ENCODE results near the gene RAB19. TPM values are rescaled to one million over a fixed set of nuclear protein-coding genes. Genes with fewer than 3 reads are reported as not detected.

Gene RAB19
- total RNA-seq, 2 experiments from 2014 or later = 1.6 to 2.8 TPM

DNA sequence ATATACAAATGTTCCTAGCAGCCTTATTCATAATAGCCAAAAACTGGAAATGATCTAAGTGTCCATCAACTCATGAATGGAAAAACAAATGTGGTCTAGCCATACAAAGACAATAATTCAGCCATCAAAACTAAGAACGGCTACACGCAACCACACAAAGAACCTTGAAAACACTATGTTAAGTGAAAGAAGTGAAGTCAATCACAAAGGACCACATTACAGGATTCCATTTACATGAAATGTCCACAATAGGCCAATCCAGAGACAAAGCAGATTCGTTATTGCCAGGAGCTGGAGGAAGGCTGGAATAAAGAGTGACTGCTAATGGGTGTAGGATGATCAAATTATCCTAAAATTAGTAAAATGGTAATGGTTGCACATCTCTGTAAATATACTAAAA is 54.3 kb downstream of the RAB19 start:
- no peaks in the 10 kb centered on the region for H3K9me3 Mint-ChIP-seq

GRCh38 chr7:140458916-140459315 is 55.1 kb downstream of the RAB19 start:
- H3K4me3 ChIP-seq (ENCODE audit: low read length) = no peak overlapping the region
- Mint-ChIP-seq H3K4me1 (ENCODE audit: low read depth) (peaks cover 20% of the 10 kb centered on the region), H3K9me3 (no peaks in the 10 kb centered on the region), H3K27ac (no peak overlapping the region), H3K4me3 (no peak overlapping the region), H3K36me3 (ENCODE audit: low read depth) (peaks cover 91% of the 10 kb centered on the region), H3K27me3 (no peaks in the 10 kb centered on the region)
- H3K36me3 ChIP-seq (ENCODE audit: insufficient read depth, low read length) = peaks cover 75% of the 10 kb centered on the region
- no peak for ATAC-seq (ENCODE audit: poor library complexity)
- ChIA-PET CTCF (no interaction called here), POLR2A (no interaction called here)
- H3K4me1 ChIP-seq (ENCODE audit: insufficient read depth, low read length) = no peaks in the 10 kb centered on the region
- intact Hi-C loops (cut with DNase I, micrococcal nuclease) = no loop called here
- H3K27me3 ChIP-seq (ENCODE audit: control insufficient read depth in 1 of 2, insufficient read depth in 2 of 2, low read length in 2 of 2) = no peaks in the 10 kb centered on the region
- TF ChIP-seq CTCF (IDR thresholded peaks at IDR 0.05) = no peak
- H3K9me3 ChIP-seq (ENCODE audit: control insufficient read depth in 1 of 2, insufficient read depth in 1 of 2, low read length in 2 of 2) = no peaks in the 10 kb centered on the region
- H3K27ac ChIP-seq (ENCODE audit: low read depth in 1 of 2, low read length in 2 of 2) = no peak overlapping the region
- DNase-seq = no peak

More for the DNA sequence above, 54.3 kb downstream of the RAB19 start:
- Histone ChIP-seq H3K4me1 (ENCODE audit: insufficient read depth, low read length) (no peaks in the 10 kb centered on the region), H3K27ac (ENCODE audit: low read depth in 1 of 2, low read length in 2 of 2) (no peak overlapping the region), H3K9me3 (ENCODE audit: control insufficient read depth in 1 of 2, insufficient read depth in 1 of 2, low read length in 2 of 2) (no peaks in the 10 kb centered on the region), H3K27me3 (ENCODE audit: control insufficient read depth in 1 of 2, insufficient read depth in 2 of 2, low read length in 2 of 2) (no peaks in the 10 kb centered on the region), H3K36me3 (ENCODE audit: insufficient read depth, low read length) (peaks cover 83% of the 10 kb centered on the region), H3K4me3 (ENCODE audit: low read length) (no peak overlapping the region)
- Mint-ChIP-seq H3K4me1 (ENCODE audit: low read depth) (peaks cover 20% of the 10 kb centered on the region), H3K4me3 (no peak overlapping the region), H3K36me3 (ENCODE audit: low read depth) (peaks cover 95% of the 10 kb centered on the region), H3K27me3 (no peaks in the 10 kb centered on the region), H3K27ac (no peak overlapping the region)
- DNase-seq (no peak), ATAC-seq (ENCODE audit: poor library complexity) (no peak)
- CTCF ChIA-PET = no interaction called here
- intact Hi-C loops (cut with DNase I, micrococcal nuclease) = no loop called here
- POLR2A ChIA-PET = no interaction called here
- no peak for TF ChIP-seq CTCF (IDR thresholded peaks at IDR 0.05)

DNA sequence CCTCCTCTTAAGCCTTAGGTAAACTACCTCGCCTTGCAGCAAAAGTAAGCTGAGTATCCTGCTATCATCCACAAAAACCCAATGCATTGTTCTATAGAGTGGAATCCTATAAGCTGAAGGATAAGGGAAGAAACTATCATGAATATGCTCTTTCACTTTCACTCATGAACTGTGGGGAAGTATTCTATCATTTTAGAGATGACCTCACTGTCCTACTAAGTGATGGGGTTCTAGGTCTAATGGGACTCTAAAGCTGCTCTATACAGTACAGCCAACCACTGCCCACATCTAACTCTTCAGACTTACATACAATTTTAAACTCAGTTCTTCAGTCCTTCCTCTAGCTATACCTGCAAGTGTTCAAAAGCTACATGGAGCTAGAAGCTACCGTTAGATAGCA is 59.3 kb downstream of the RAB19 start:
- POLR2A ChIA-PET = interaction anchor here (0.7 kb wide), 1 partner anchor 33 kb away, joined by 3 read pairs; no protein-coding TSS in a partner anchor
- Mint-ChIP-seq H3K9me3 (no peaks in the 10 kb centered on the region), H3K27me3 (no peaks in the 10 kb centered on the region), H3K27ac (no peak overlapping the region), H3K36me3 (ENCODE audit: low read depth) (peaks cover 75% of the 10 kb centered on the region), H3K4me3 (no peak overlapping the region), H3K4me1 (ENCODE audit: low read depth) (peaks cover 12% of the 10 kb centered on the region)
- ATAC-seq (ENCODE audit: poor library complexity) (no peak), DNase-seq (no peak)
- peaks cover 70% of the 10 kb centered on the region for H3K36me3 ChIP-seq (ENCODE audit: insufficient read depth, low read length)
- H3K27ac ChIP-seq (ENCODE audit: low read depth in 1 of 2, low read length in 2 of 2) = no peak overlapping the region
- no peaks in the 10 kb centered on the region for H3K9me3 ChIP-seq (ENCODE audit: control insufficient read depth in 1 of 2, insufficient read depth in 1 of 2, low read length in 2 of 2)
- no peak overlapping the region for H3K4me3 ChIP-seq (ENCODE audit: low read length)
- no peaks in the 10 kb centered on the region for H3K27me3 ChIP-seq (ENCODE audit: control insufficient read depth in 1 of 2, insufficient read depth in 2 of 2, low read length in 2 of 2)
- CTCF ChIA-PET = no interaction called here
- H3K4me1 ChIP-seq (ENCODE audit: insufficient read depth, low read length) = no peaks in the 10 kb centered on the region
- intact Hi-C loops (cut with DNase I, micrococcal nuclease) = no loop called here
- TF ChIP-seq CTCF (IDR thresholded peaks at IDR 0.05) = no peak

Data from CD4-positive, alpha-beta T cell (primary cell).